NCI-H2227 (cell line): ENCODE measurements around the gene USP43.
"Not testable (repeated sequence)": the region's sequence is repeated elsewhere in the genome, so short reads cannot be mapped to it uniquely, and the experiment has no call there.

Experiments used
- DNase-seq: peaks from one replicate; lab custom pipeline; 2025; ENCODE audit not compliant: unreplicated experiment; lab: John Stamatoyannopoulos, UW

USP43 gene

GRCh38 chr17:9658593-9659211, 13.4 kb downstream of the USP43 start:
- DNase-seq: no peak

DNA sequence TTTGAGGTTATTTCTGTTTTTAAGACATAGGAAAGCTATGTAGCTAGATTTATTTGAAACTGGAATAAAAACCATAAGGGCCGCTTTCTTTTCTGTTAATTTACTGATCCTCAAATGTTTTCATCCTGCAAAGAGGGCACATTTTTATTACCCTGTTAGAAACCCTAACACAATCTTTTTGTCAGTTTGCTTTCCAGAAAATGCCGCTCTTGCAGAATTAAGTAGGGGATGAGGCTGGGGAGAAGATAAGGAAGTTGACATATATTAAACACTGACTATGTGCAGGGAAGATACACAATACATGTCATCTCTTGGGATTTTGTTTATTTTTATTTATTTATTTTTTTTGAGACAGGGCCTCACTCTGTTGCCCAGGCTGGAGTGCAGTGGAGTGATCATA, 15.7 kb downstream of the USP43 start:
- DNase-seq: no peak

DNA sequence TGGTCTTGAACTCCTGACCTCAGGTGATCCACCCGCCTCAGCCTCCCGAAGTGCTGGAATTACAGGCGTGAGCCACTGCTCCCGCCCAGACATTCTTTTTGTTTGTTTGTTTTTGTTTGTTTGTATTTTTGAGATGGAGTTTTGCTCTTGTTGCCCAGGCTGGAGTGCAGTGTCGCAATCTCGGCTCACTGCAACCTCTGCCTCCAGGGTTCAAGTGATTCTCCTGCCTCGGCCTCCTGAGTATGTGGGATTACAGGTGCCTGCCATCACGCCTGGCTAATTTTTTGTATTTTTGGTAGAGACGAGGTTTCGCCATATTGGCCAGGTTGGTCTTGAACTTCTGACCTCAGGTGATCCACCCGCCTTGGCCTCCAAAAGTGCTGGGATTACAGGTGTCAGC, 18.2 kb downstream of the USP43 start:
- DNase-seq: not testable (repeated sequence)

DNA sequence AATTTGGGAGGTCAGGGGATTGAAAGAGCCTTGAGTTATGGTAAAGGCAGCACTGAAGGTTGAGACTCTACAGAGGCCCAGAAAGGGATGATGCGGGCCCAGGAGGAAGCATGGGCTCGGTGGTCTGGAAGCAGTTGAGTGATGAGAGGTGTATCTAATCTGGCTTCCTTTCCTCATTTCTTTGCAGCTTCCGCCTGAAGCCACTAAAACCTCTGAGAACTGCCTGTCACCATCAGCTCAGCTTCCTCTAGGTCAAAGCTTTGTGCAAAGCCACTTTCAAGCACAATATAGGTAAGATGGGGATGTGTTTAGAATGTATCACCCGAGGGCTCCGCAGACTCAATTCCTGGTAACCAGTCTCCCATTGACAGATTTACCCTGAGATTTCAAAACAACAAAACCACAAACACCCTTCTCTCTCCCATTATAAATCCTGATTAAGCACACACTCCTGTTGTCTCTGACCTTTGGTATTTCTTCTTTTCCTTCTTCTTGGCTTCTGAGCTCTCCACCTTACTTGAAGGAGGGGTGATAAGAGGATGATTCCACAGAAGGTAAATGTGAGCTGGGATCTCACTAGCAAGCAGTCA, 21.2 kb downstream of the USP43 start:
- no peak for DNase-seq

- no peak for DNase-seq
Measured at GRCh38 chr17:9668517-9668916, 23.2 kb downstream of the USP43 start.

- no peak for DNase-seq
Measured at GRCh38 chr17:9669551-9670008, 24.3 kb downstream of the USP43 start.

- no peak for DNase-seq
Measured at GRCh38 chr17:9670596-9670995, 25.3 kb downstream of the USP43 start.

- no peak for DNase-seq
Measured at GRCh38 chr17:9671559-9671958, 26.2 kb downstream of the USP43 start.

GRCh38 chr17:9672266-9672665, 26.9 kb downstream of the USP43 start:
- DNase-seq: no peak

GRCh38 chr17:9672691-9673090, 27.4 kb downstream of the USP43 start:
- DNase-seq: no peak

DNA sequence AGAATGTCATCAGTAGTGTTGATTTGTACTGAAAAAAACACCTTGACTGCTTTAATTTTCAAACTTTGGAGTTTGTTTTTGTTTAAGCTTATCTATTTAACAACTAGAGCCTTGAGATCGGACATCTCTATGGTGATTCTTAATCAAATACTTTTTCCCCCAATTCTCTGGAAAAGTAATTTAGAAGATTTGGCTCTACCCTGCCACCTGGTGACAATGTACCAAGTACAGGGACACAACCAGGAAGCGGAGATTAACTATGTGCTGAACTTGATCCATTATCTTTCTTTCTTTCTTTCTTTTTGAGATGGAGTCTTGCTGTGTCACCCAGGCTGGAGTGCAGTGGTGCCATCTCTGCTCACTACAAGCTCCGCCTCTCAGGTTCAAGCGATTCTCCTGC, 30.8 kb downstream of the USP43 start:
- DNase-seq: no peak

DNA sequence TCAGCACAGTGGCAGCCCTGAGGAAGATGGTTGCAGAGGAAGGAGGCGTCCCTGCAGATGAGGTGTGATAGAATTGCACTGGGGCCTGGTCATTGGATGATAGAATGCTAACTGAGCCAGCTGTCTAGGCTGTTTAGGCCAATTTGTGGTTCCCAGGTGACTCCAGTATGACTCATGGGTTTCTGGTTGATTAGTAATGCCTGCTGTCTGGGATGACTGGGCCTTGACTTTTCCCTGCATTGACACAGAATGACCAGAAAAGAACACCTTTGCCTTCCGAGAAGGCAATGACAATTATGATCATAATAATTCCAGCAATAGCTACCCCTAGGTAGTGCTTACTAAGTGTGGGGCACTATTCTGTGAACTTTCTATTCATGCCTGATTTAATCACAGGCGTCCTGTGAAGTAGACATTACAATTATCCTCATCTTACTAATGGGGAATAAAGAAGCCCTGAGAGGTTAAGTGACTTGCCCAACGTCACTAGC, 31.5 kb downstream of the USP43 start:
- DNase-seq: no peak

DNA sequence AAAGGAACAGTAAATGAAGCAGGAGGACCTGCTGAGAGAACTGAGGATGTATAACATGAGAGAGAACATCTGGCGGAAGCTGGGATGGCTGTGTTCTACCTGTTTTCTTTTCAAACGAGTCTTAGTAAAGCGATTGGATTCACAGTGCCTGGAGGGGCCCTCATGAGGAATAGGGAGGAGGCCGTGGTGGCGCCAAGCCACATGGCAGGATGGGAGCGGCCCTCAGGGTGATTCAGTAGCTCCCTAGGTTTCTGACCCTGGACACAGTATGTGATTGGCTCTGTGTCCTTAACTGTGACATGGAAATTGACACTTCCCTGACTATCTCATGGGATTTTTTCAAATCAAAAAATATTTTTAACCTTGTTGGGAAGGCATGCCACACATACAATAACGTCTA, 32.1 kb downstream of the USP43 start:
- no peak for DNase-seq

DNA sequence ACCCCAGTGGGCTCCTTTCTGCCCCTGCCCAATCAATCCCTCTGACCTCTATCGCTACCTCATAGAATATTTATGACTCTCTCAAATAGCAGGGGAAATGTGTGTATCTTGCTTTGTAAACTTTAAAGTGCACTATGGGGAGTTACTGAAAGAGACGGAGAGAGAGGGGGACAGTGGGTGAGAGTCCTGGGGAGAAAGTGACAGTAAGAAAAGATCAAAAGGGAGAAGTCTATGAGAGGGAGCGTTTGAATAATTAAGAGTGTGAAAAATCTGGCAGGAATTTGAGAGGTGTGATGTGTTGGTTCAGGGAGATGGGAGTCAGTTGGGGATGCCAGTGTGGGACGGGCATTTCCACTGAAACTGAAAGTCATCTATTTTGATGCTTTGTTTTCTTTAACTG, 32.6 kb downstream of the USP43 start:
- DNase-seq: no peak

DNA sequence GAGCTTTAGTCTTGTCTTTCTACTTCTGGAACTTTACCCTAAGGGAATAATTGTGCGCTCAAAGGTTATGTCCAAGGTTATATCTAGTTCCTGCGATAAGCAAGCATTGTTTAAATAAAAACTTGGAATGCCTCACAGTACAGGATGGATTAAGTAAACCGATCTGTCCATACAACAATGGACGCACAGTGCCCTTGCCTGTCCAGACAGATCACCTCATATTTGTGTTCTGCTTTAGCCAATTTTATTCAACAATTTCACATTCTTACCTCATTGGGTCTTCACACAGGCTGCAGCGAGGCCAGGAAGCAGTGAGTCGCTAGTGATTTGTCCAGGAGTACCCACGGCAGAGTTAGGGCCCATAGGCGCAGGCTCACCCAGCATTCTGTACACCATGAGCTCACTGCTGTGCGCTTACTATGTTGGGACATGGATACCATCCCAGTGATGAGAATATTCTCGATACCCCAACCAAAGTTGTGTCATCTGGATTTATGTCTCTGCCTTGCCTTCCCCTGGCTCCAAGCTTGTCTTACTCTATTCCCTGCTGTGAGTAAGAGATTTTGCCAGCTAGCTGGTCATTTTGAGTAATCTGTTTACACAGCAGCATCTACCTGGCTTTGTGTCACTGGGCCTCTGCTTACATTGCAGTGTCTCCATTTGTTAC, 39.8 kb downstream of the USP43 start:
- DNase-seq: no peak

GRCh38 chr17:9693755-9694154, 48.4 kb downstream of the USP43 start:
- DNase-seq: no peak

DNA sequence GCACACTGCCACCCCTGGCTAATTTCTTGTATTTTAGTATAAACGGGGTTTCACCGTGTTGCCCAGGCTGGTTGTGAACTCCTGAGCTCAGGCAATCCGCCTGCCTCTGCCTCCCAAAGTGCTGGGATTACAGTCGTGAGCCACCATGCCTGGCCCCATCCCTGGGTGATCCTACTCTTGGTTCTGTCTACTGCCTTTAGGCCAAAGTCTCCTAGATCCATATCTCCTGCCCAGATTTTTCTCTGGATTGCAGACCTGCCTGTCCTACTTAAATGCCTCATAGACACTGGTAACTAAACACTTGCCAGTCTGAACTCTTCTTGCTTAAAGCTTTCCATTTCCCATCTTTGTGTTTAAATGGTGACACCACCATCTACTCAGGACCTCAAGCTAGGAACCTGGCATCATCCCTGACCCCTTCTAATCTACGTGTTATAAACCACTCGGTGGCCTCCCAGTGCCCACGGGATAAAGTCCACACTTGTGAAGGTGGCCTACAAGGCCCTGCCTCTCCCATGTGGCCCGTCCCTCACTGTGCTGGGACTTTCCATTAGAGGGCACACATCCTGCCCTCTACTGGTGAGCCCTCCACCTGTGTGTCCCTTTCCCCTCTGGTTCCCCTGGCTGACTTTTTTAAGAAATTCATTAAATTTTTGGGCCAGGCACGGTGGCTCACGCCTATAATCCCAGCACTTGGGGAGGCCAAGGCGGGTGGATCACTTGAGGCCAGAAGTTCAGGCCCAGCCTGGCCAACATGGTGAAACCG, 51.1 kb downstream of the USP43 start:
- no peak for DNase-seq

DNA sequence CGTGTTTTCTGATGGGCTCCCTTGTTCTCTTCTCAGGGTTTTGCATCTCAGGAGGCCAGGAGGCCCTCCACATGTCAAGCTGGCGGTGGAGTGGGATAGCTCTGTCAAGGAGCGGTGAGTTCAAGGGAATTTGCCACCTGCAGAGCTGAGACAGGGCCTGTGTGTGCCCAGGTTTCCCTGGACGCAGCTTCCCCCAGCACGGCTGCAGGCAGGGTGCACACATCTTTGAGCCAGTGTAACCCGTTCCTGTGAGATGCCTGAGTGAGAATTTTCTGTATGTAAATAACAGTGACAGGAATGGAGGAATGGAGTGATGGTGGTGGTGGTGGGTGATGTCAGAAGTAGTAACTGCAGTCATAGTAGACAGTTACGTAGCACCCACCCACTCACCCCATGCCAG, 54.8 kb downstream of the USP43 start:
- DNase-seq: no peak

GRCh38 chr17:9700754-9701476, 55.6 kb downstream of the USP43 start:
- no peak for DNase-seq

DNA sequence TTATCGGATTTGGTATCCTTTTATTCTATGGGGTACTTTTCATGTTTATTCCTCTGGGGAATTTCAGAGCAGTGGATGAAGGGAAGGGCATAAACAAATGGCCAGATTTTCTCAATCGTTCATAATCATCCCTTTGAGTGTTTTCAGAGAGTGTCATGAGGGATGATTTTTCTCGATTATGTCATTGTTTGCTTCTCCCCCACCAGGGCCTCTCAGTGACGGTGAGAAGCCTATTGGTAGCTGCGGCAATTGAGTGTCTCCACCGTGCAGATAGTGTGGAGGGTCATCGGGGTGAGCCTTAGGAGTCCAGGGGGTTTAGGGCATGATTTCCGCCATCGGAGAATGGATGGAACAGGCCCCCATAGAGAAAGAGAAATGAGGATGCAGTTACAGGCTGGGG, 57.2 kb downstream of the USP43 start:
- DNase-seq: no peak
